ENCODE measurements around the gene PPM1F.

PPM1F gene

DNA sequence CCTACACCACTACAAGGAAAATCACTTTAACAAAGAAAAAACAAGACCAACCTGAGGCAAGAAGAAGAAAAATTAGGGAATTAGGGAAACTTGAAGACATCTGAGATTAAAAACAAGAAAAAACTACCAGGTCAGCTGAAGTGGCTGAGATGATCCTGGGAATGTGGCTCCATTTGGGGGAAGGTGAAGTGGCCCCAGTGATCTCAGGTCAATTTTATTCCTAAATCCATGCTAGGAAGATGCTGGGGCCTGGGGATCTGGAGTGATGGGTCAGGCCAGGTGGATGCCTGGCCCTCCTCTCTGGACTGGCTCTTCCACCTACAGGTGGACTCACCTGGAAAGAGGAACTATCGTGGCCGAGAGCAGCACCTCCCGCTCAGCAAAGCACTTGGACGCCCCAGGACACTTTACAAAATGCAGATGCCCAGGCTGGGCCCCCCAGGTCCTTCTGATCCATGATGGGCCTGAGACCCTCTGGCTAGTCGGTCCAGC is 23.3 kb upstream of the PPM1F start:
- Histone ChIP-seq H3K9ac (ENCODE audit: low read length) (no peak overlapping the region), H3K9me2 (replicated peaks; ENCODE audit: insufficient read depth, low read length) (no peaks in the 10 kb centered on the region), H3K9me3 (ENCODE audit: insufficient read depth, low read length) (no peaks in the 10 kb centered on the region), H3K4me2 (ENCODE audit: low read depth, low read length, poor library complexity, severe bottlenecking) (no peak overlapping the region), H4K20me1 (ENCODE audit: low read depth, low read length) (no peaks in the 10 kb centered on the region), H3K27me3 (ENCODE audit: low read length) (no peaks in the 10 kb centered on the region), H2AFZ (ENCODE audit: low read depth, low read length, severe bottlenecking) (no peak overlapping the region), H3K27ac (ENCODE audit: low read depth, low read length) (no peak overlapping the region), H3K36me3 (ENCODE audit: low read length) (no peaks in the 10 kb centered on the region), H3F3A (ENCODE audit: insufficient read depth) (no peaks in the 10 kb centered on the region), H3K4me3 (ENCODE audit: insufficient read depth, low read length, poor library complexity, severe bottlenecking) (no peak overlapping the region), H3K79me2 (ENCODE audit: insufficient read depth, low read length) (no peaks in the 10 kb centered on the region)
- TF ChIP-seq, protein P1, sequence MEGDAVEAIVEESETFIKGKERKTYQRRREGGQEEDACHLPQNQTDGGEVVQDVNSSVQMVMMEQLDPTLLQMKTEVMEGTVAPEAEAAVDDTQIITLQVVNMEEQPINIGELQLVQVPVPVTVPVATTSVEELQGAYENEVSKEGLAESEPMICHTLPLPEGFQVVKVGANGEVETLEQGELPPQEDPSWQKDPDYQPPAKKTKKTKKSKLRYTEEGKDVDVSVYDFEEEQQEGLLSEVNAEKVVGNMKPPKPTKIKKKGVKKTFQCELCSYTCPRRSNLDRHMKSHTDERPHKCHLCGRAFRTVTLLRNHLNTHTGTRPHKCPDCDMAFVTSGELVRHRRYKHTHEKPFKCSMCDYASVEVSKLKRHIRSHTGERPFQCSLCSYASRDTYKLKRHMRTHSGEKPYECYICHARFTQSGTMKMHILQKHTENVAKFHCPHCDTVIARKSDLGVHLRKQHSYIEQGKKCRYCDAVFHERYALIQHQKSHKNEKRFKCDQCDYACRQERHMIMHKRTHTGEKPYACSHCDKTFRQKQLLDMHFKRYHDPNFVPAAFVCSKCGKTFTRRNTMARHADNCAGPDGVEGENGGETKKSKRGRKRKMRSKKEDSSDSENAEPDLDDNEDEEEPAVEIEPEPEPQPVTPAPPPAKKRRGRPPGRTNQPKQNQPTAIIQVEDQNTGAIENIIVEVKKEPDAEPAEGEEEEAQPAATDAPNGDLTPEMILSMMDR (IDR thresholded peaks at IDR 0.05; ENCODE audit: insufficient read depth, low read length, poor library complexity, severe bottlenecking), result no peak
- no peak for TF ChIP-seq EZH2phosphoT487 (conservative IDR thresholded peaks at IDR 0.05; ENCODE audit: low read length)

DNA sequence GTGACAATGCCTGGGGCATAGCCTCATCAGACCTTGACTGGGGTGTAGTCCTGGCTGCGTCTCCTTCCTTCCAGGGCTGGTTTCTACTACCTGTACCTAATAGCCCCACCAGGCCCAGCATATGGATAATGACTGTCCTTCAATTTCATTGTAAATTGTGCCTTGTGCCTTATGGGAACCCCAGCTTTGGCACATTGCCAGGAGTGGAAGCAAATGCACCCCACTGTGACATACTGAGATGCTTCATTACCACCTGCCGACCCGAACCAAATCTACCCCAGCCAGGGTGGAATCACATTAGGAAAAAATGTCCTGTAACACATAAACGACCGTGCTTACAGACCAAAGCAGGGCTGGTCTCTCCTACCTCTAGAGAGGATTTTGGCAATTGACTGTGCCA is 22.6 kb upstream of the PPM1F start:
- H3K4me3 ChIP-seq (ENCODE audit: insufficient read depth, low read length, poor library complexity, severe bottlenecking), result no peak overlapping the region
- no peaks in the 10 kb centered on the region for H3K36me3 ChIP-seq (ENCODE audit: low read length)
- H3K27ac ChIP-seq (ENCODE audit: low read depth, low read length), result no peak overlapping the region
- no peaks in the 10 kb centered on the region for H3K9me2 ChIP-seq (replicated peaks; ENCODE audit: insufficient read depth, low read length)
- H3F3A ChIP-seq (ENCODE audit: insufficient read depth), result no peaks in the 10 kb centered on the region
- H3K9me3 ChIP-seq (ENCODE audit: insufficient read depth, low read length), result no peaks in the 10 kb centered on the region
- H4K20me1 ChIP-seq (ENCODE audit: low read depth, low read length), result no peaks in the 10 kb centered on the region
- TF ChIP-seq, protein P1 (IDR thresholded peaks at IDR 0.05; ENCODE audit: insufficient read depth, low read length, poor library complexity, severe bottlenecking), result no peak
- TF ChIP-seq EZH2phosphoT487 (conservative IDR thresholded peaks at IDR 0.05; ENCODE audit: low read length), result no peak
- no peaks in the 10 kb centered on the region for H3K27me3 ChIP-seq (ENCODE audit: low read length)
- no peak overlapping the region for H2AFZ ChIP-seq (ENCODE audit: low read depth, low read length, severe bottlenecking)
- H3K9ac ChIP-seq (ENCODE audit: low read length), result no peak overlapping the region
- H3K79me2 ChIP-seq (ENCODE audit: insufficient read depth, low read length), result no peaks in the 10 kb centered on the region
- H3K4me2 ChIP-seq (ENCODE audit: low read depth, low read length, poor library complexity, severe bottlenecking), result no peak overlapping the region

DNA sequence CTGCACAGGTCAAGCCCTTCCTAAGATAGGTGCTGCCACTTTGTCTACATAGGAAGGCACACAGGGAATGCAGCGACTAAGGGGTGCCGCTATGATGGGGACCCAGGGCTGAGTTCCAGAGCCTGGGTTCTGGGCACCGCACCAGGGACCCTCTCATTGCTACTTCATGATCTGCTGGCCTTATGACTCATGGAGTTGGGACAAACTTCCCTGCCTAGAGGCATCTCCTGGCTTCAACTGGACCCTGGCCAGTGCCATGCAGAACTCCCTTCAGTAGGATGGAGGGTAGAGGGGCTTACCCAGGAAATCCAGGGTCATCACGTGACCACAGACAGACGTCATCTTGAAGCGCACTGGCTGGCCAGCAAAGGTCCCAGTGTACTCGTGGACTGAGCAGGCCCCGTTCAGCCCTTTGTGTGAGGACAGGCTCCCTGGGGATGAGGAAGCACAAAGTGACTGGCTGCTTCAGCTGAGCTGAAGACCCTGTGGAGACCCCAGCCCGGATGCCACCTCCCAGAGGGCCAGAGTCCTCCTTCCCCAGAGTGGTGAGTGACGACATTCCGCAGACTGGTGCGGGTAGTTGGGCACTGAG is 21.5 kb upstream of the PPM1F start:
- H3K4me2 ChIP-seq (ENCODE audit: low read depth, low read length, poor library complexity, severe bottlenecking), result no peak overlapping the region
- TF ChIP-seq EZH2phosphoT487 (conservative IDR thresholded peaks at IDR 0.05; ENCODE audit: low read length), result no peak
- TF ChIP-seq, protein P1 (IDR thresholded peaks at IDR 0.05; ENCODE audit: insufficient read depth, low read length, poor library complexity, severe bottlenecking), result no peak
- no peak overlapping the region for H3K4me3 ChIP-seq (ENCODE audit: insufficient read depth, low read length, poor library complexity, severe bottlenecking)
- H3K36me3 ChIP-seq (ENCODE audit: low read length), result no peaks in the 10 kb centered on the region
- H3F3A ChIP-seq (ENCODE audit: insufficient read depth), result no peaks in the 10 kb centered on the region
- no peaks in the 10 kb centered on the region for H3K9me2 ChIP-seq (replicated peaks; ENCODE audit: insufficient read depth, low read length)
- H3K9ac ChIP-seq (ENCODE audit: low read length), result no peak overlapping the region
- H3K27me3 ChIP-seq (ENCODE audit: low read length), result no peaks in the 10 kb centered on the region
- no peak overlapping the region for H2AFZ ChIP-seq (ENCODE audit: low read depth, low read length, severe bottlenecking)
- H3K9me3 ChIP-seq (ENCODE audit: insufficient read depth, low read length), result no peaks in the 10 kb centered on the region
- H3K79me2 ChIP-seq (ENCODE audit: insufficient read depth, low read length), result no peaks in the 10 kb centered on the region
- H4K20me1 ChIP-seq (ENCODE audit: low read depth, low read length), result no peaks in the 10 kb centered on the region
- no peak overlapping the region for H3K27ac ChIP-seq (ENCODE audit: low read depth, low read length)

Data from SU-DHL-6 (cell line).